K562 (cell line): ENCODE data around the gene TLCD1. TPM values are rescaled to one million over a fixed set of nuclear protein-coding genes. Genes with fewer than 3 reads are reported as not detected.
A peak's percentile ranks its signal among the peaks of the same experiment; 100 is the strongest.

Experiments used
- CGGBP1 ChIP-seq: fragments of 250-450 bp; sonication (Bioruptor Pico); IDR thresholded peaks from 2 replicates; pipeline ENCODE4 v1.9.0; 2021; ENCODE audit warnings: mild to moderate bottlenecking
- E2F6 ChIP-seq, 2 experiments: IDR thresholded peaks; 2 replicates each; pipeline ENCODE4 v1.6.1; 2011; ENCODE audit warnings: borderline replicate concordance in 1 of 2, control low read depth in 1 of 2, low read depth in 1 of 2, low read length in 1 of 2, mild to moderate bottlenecking in 1 of 2, mixed read lengths in 1 of 2, moderate library complexity in 1 of 2; ENCODE audit not compliant: insufficient read depth in 1 of 2, insufficient read length in 1 of 2, poor library complexity in 1 of 2, severe bottlenecking in 1 of 2; ENCODE audit errors: extremely low read depth in 1 of 2
- FOSL1 ChIP-seq: fragments of 200-800 bp; sonication (Bioruptor generic); conservative IDR thresholded peaks from 2 replicates; pipeline ENCODE4 v1.6.1; 2016; ENCODE audit warnings: missing genetic modification characterization, missing compliant biosample characterization
- GTF2E2 ChIP-seq: fragments of 200-800 bp; sonication (Bioruptor generic); IDR thresholded peaks from 2 replicates; pipeline ENCODE4 v1.6.1; 2016; ENCODE audit warnings: missing genetic modification characterization, missing compliant biosample characterization
- HNRNPK ChIP-seq: fragments of 200-400 bp; formaldehyde crosslinking; IDR thresholded peaks from one replicate; pipeline ENCODE4 v1.6.1; 2018; ENCODE audit warnings: mild to moderate bottlenecking, low read depth, low read length; ENCODE audit not compliant: poor library complexity, severe bottlenecking
- IFI16 ChIP-seq: fragments of 250-450 bp; sonication (Bioruptor Pico); IDR thresholded peaks from 2 replicates; pipeline ENCODE4 v2.1.2; 2022; ENCODE audit warnings: mild to moderate bottlenecking, inconsistent platforms
- KLF1 ChIP-seq: fragments of 450-650 bp; IDR thresholded peaks from 2 replicates; pipeline ENCODE4 v1.6.1; 2016; ENCODE audit warnings: missing genetic modification characterization, missing compliant biosample characterization
- NFATC3 ChIP-seq: fragments of 450-650 bp; IDR thresholded peaks from 2 replicates; pipeline ENCODE4 v1.6.1; 2017; ENCODE audit warnings: mild to moderate bottlenecking
- NFIX ChIP-seq: fragments of 250-450 bp; sonication (Bioruptor Pico); IDR thresholded peaks from 2 replicates; pipeline ENCODE4 v1.4.0; 2020; ENCODE audit warnings: low read depth, mild to moderate bottlenecking, moderate library complexity
- RERE ChIP-seq: sonication (generic); formaldehyde crosslinking; IDR thresholded peaks from 2 replicates; pipeline ENCODE4 v1.8.0; 2023; ENCODE audit warnings: missing genetic modification reagents, mild to moderate bottlenecking, borderline replicate concordance
- ZNF175 ChIP-seq: fragments of 200-800 bp; sonication (Bioruptor generic); IDR thresholded peaks from 2 replicates; pipeline ENCODE4 v1.6.1; 2016; ENCODE audit warnings: low read depth, mild to moderate bottlenecking, missing genetic modification characterization, missing compliant biosample characterization
- ZNF518B ChIP-seq: fragments of 250-450 bp; sonication (Bioruptor Pico); IDR thresholded peaks from 2 replicates; pipeline ENCODE4 v1.5.0; 2021; ENCODE audit warnings: mild to moderate bottlenecking, moderate library complexity
- polyA plus RNA-seq, 8 experiments: library from polyadenylated mRNA; depleted of rRNA in 4 of 8; stranded (reverse) in 5 of 8; unstranded in 3 of 8; fragments of >200 nt; fragmentation: Nextera tagmentation in 2 of 8; fragmentation: Illumina TruSeq in 1 of 8; extraction: Ambion mirVana in 2 of 8; extraction: Trizol in 1 of 8; gene quantifications; 2 replicates each; pipeline versions ENCODE4 v1.2.1 to v1.2.3, GENCODE V29; 2011 to 2014; ENCODE audit warnings: inconsistent platforms in 1 of 8, missing spikeins in 1 of 8
- total RNA-seq, 7 experiments: library from RNA; depleted of rRNA in 6 of 7; stranded (reverse); fragments of >200 nt in 6 of 7; fragmentation: Illumina TruSeq in 2 of 7; extraction: Trizol in 2 of 7; gene quantifications; 2 replicates each; pipeline versions ENCODE4 v1.2.1 to v1.2.3, GENCODE V29; 2011 to 2021; ENCODE audit warnings: low replicate concordance in 1 of 7
- TF ChIP-seq, protein P1 (sequence below): fragments of 450-650 bp; formaldehyde crosslinking; IDR thresholded peaks from 2 replicates; pipeline ENCODE4 v1.4.0; 2020; ENCODE audit warnings: mild to moderate bottlenecking, moderate library complexity
- TF ChIP-seq, protein P2 (sequence below): fragments of 450-650 bp; formaldehyde crosslinking; IDR thresholded peaks from 2 replicates; pipeline ENCODE4 v1.4.0; 2020; ENCODE audit warnings: mild to moderate bottlenecking

Gene TLCD1
- total and polyA plus RNA-seq, 9 of the 15 experiments (the other 6 are each of a cell fraction or from before 2014, with no cell fraction given) = 6.8 to 37.7 (median 21.7) TPM

DNA sequence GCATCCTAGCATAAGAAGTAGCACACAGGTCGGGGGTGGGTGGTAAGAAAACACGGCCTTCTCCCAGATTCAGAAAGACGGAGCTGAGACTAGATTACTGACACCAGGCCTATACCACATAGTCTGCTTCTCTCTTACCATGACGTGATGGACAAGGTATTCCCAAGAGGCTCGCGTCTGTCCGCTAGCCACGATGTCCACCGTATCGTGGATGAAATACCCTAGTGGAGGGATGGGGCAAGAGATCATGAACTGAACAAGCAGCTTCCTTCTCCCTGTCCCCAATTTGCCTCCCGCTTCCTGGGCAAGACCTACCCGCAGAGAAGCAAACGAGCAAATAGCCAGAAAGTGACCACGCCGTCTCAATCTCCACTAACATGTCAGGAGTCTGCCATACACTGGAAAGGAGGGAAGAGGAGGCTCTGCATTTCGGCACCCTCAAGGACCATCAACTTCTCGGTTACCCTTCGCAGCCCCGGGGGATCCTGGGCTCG lies 820 bp downstream of the TLCD1 start (continued):
- TF ChIP-seq E2F6 (IDR thresholded peaks at IDR 0.05; ENCODE audit: borderline replicate concordance in 1 of 2, extremely low read depth in 1 of 2, insufficient read depth in 1 of 2, insufficient read length in 1 of 2, low read depth in 1 of 2, low read length in 1 of 2, poor library complexity in 1 of 2, severe bottlenecking in 1 of 2) (no peak), GTF2E2 (tag) (no peak), IFI16 (CRISPR knock-in tag) (no peak), RERE (CRISPR knock-in tag) (no peak), NFATC3 (no peak), ZNF175 (CRISPR knock-in tag) (no peak), ZNF518B (CRISPR knock-in tag) (no peak), HNRNPK (no peak), NFIX (no peak), FOSL1 (tag) (no peak), KLF1 (tag) (no peak), CGGBP1 (peak; percentile 47; the same call in 1 of the 2 replicates)
- TF ChIP-seq, protein P1, sequence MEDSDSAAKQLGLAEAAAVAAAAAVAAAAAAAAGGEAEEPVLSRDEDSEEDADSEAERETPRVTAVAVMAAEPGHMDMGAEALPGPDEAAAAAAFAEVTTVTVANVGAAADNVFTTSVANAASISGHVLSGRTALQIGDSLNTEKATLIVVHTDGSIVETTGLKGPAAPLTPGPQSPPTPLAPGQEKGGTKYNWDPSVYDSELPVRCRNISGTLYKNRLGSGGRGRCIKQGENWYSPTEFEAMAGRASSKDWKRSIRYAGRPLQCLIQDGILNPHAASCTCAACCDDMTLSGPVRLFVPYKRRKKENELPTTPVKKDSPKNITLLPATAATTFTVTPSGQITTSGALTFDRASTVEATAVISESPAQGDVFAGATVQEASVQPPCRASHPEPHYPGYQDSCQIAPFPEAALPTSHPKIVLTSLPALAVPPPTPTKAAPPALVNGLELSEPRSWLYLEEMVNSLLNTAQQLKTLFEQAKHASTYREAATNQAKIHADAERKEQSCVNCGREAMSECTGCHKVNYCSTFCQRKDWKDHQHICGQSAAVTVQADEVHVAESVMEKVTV (CRISPR knock-in tag) = no peak
- TF ChIP-seq, protein P2, sequence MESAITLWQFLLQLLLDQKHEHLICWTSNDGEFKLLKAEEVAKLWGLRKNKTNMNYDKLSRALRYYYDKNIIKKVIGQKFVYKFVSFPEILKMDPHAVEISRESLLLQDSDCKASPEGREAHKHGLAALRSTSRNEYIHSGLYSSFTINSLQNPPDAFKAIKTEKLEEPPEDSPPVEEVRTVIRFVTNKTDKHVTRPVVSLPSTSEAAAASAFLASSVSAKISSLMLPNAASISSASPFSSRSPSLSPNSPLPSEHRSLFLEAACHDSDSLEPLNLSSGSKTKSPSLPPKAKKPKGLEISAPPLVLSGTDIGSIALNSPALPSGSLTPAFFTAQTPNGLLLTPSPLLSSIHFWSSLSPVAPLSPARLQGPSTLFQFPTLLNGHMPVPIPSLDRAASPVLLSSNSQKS (CRISPR knock-in tag) = no peak
